ENCODE measurements around the gene DNAJC11.

DNAJC11 gene

GRCh38 chr1:6673816-6674398 lies 27.7 kb downstream of the DNAJC11 start:
- Histone ChIP-seq H3K79me2 (ENCODE audit: low read length) (no peaks in the 10 kb centered on the region), H3K4me2 (ENCODE audit: low read length) (no peak overlapping the region)

GRCh38 chr1:6672558-6672957 lies 29.1 kb downstream of the DNAJC11 start:
- H3K27me3 ChIP-seq (ENCODE audit: low read depth, low read length) = no peaks in the 10 kb centered on the region
- H3K4me2 ChIP-seq (ENCODE audit: low read length) = no peak overlapping the region
- H2AFZ ChIP-seq (ENCODE audit: low read depth, low read length) = no peak overlapping the region
- no peaks in the 10 kb centered on the region for H3K9me3 ChIP-seq (ENCODE audit: insufficient read depth, low read length)
- H3K9ac ChIP-seq (ENCODE audit: low read length) = no peak overlapping the region
- H3K4me1 ChIP-seq (ENCODE audit: low read length) = no peaks in the 10 kb centered on the region
- peaks cover 4% of the 10 kb centered on the region for H3K36me3 ChIP-seq (replicated peaks; ENCODE audit: low read depth, low read length)
- H4K20me1 ChIP-seq (ENCODE audit: insufficient read depth, low read length) = no peaks in the 10 kb centered on the region
- no peak overlapping the region for H3K4me3 ChIP-seq (ENCODE audit: low read length)
- TF ChIP-seq EZH2phosphoT487 (IDR thresholded peaks at IDR 0.05; ENCODE audit: low read depth) = no peak
- no peak for TF ChIP-seq CTCF (IDR thresholded peaks at IDR 0.05; ENCODE audit: low read depth, low read length)
- H3K27ac ChIP-seq (ENCODE audit: low read length) = no peak overlapping the region
- no peaks in the 10 kb centered on the region for H3K79me2 ChIP-seq (ENCODE audit: low read length)

More at GRCh38 chr1:6673816-6674398, 27.7 kb downstream of the DNAJC11 start:
- H2AFZ ChIP-seq (ENCODE audit: low read depth, low read length) = no peak overlapping the region
- H3K4me3 ChIP-seq (ENCODE audit: low read length) = no peak overlapping the region
- H3K9ac ChIP-seq (ENCODE audit: low read length) = no peak overlapping the region
- H3K4me1 ChIP-seq (ENCODE audit: low read length) = no peaks in the 10 kb centered on the region
- no peaks in the 10 kb centered on the region for H3K27me3 ChIP-seq (ENCODE audit: low read depth, low read length)
- no peak overlapping the region for H3K27ac ChIP-seq (ENCODE audit: low read length)
- no peaks in the 10 kb centered on the region for H3K9me3 ChIP-seq (ENCODE audit: insufficient read depth, low read length)
- TF ChIP-seq EZH2phosphoT487 (IDR thresholded peaks at IDR 0.05; ENCODE audit: low read depth) (no peak), CTCF (IDR thresholded peaks at IDR 0.05; ENCODE audit: low read depth, low read length) (no peak)
- no peaks in the 10 kb centered on the region for H4K20me1 ChIP-seq (ENCODE audit: insufficient read depth, low read length)
- H3K36me3 ChIP-seq (replicated peaks; ENCODE audit: low read depth, low read length) = peaks cover 9% of the 10 kb centered on the region

- Histone ChIP-seq H3K4me1 (ENCODE audit: low read length) (no peaks in the 10 kb centered on the region), H3K27me3 (ENCODE audit: low read depth, low read length) (no peaks in the 10 kb centered on the region), H3K9ac (ENCODE audit: low read length) (no peak overlapping the region), H3K79me2 (ENCODE audit: low read length) (no peaks in the 10 kb centered on the region), H3K4me3 (ENCODE audit: low read length) (no peak overlapping the region), H2AFZ (ENCODE audit: low read depth, low read length) (no peak overlapping the region), H3K9me3 (ENCODE audit: insufficient read depth, low read length) (no peaks in the 10 kb centered on the region), H3K36me3 (replicated peaks; ENCODE audit: low read depth, low read length) (no peaks in the 10 kb centered on the region), H3K27ac (ENCODE audit: low read length) (no peak overlapping the region), H4K20me1 (ENCODE audit: insufficient read depth, low read length) (no peaks in the 10 kb centered on the region), H3K4me2 (ENCODE audit: low read length) (no peak overlapping the region)
- TF ChIP-seq CTCF (IDR thresholded peaks at IDR 0.05; ENCODE audit: low read depth, low read length) = no peak
- TF ChIP-seq EZH2phosphoT487 (IDR thresholded peaks at IDR 0.05; ENCODE audit: low read depth) = no peak
Observed at GRCh38 chr1:6668503-6668902, 33.1 kb downstream of the DNAJC11 start.

GRCh38 chr1:6667139-6667538 lies 34.5 kb downstream of the DNAJC11 start:
- Histone ChIP-seq H3K27ac (ENCODE audit: low read length) (no peak overlapping the region), H4K20me1 (ENCODE audit: insufficient read depth, low read length) (no peaks in the 10 kb centered on the region), H3K4me2 (ENCODE audit: low read length) (no peak overlapping the region), H2AFZ (ENCODE audit: low read depth, low read length) (no peak overlapping the region), H3K79me2 (ENCODE audit: low read length) (no peaks in the 10 kb centered on the region), H3K27me3 (ENCODE audit: low read depth, low read length) (no peaks in the 10 kb centered on the region), H3K4me1 (ENCODE audit: low read length) (no peaks in the 10 kb centered on the region), H3K9me3 (ENCODE audit: insufficient read depth, low read length) (no peaks in the 10 kb centered on the region), H3K36me3 (replicated peaks; ENCODE audit: low read depth, low read length) (no peaks in the 10 kb centered on the region), H3K9ac (ENCODE audit: low read length) (no peak overlapping the region), H3K4me3 (ENCODE audit: low read length) (no peak overlapping the region)
- no peak for TF ChIP-seq CTCF (IDR thresholded peaks at IDR 0.05; ENCODE audit: low read depth, low read length)
- no peak for TF ChIP-seq EZH2phosphoT487 (IDR thresholded peaks at IDR 0.05; ENCODE audit: low read depth)
